Measurements from ENCODE around the gene CGB2. TPM values are rescaled to one million over a fixed set of nuclear protein-coding genes. Genes with fewer than 3 reads are reported as not detected.
"Not testable (repeated sequence)": the region's sequence is repeated elsewhere in the genome, so short reads cannot be mapped to it uniquely, and the experiment has no call there.

The CGB2 gene
- total and polyA plus RNA-seq, 9 donors, result 0.27 TPM; not detected in 8

DNA sequence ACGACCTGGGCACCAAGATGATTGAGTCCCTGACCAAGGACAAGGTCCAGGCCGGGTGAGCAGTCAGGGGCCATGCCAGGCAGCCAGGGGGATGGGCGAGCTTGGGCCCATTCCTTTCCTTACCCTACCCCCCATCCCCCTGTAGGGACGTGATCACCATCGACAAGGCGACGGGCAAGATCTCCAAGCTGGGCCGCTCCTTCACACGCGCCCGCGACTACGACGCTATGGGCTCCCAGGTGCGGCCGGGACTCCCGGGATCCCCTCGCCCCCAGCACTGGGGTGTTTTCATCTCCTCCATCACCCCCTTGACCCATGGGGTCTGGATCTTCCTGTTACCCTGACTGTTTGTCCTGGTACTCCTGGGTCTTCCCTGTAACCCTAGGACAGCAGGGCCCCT lies 21.9 kb upstream of the CGB2 start:
- no peaks in the 10 kb centered on the region for H3K4me1 ChIP-seq (ENCODE audit: control insufficient read depth, insufficient read depth, low read length)
- no peaks in the 10 kb centered on the region for H3K9me3 ChIP-seq (replicated peaks; ENCODE audit: control insufficient read depth, low read depth, low read length)
- no peaks in the 10 kb centered on the region for H3K27me3 ChIP-seq (ENCODE audit: control insufficient read depth, insufficient read depth, low read length)
- no peak overlapping the region for H3K4me3 ChIP-seq (ENCODE audit: low read length)
- peaks cover 72% of the 10 kb centered on the region for H3K36me3 ChIP-seq (ENCODE audit: control insufficient read depth, insufficient read depth, low read length)
- DNase-seq, result no peak
- 94% methylated on average over 17 of the region's 18 CpGs for WGBS (ENCODE audit: insufficient coverage)
- H3K27ac ChIP-seq (ENCODE audit: low read length), result no peak overlapping the region

DNA sequence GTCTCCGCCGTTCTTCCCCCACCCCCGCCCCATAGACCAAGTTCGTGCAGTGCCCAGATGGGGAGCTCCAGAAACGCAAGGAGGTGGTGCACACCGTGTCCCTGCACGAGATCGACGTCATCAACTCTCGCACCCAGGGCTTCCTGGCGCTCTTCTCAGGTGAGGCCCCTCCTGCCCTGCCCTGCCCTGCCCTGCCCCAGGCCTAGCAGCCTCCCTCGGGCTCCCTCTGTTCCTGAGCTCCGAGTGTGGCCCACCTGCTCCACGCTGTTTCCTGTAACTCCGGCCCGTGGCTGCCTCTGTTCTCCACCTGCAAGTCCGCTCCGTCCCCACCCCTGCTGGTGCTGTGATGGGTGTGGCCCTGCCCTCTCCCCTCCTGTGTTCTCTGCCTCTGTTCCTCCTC lies 21.2 kb upstream of the CGB2 start:
- Histone ChIP-seq H3K27me3 (ENCODE audit: control insufficient read depth, insufficient read depth, low read length) (no peaks in the 10 kb centered on the region), H3K9me3 (replicated peaks; ENCODE audit: control insufficient read depth, low read depth, low read length) (no peaks in the 10 kb centered on the region), H3K36me3 (ENCODE audit: control insufficient read depth, insufficient read depth, low read length) (peaks cover 72% of the 10 kb centered on the region), H3K27ac (ENCODE audit: low read length) (no peak overlapping the region), H3K4me3 (ENCODE audit: low read length) (no peak overlapping the region), H3K4me1 (ENCODE audit: control insufficient read depth, insufficient read depth, low read length) (no peaks in the 10 kb centered on the region)
- no peak for DNase-seq
- 87% methylated on average over 16 of the region's 18 CpGs for WGBS (ENCODE audit: insufficient coverage)

DNA sequence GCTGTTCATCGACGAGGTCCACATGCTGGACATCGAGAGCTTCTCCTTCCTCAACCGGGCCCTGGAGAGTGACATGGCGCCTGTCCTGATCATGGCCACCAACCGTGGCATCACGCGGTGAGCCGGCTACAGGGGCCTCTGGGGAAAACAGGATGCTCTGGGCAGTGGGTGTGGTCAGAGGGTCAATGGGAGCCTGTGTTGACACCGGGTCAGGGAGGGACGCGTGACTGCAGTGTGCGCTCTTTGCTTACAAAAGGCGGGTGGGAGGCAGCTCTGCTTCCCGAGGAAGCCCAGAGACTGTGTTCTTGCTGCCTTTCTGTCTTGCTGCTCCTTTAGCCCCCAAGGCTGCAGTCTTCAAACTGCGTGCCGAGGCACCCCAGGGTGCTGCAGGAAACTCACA lies 20.5 kb upstream of the CGB2 start:
- Histone ChIP-seq H3K9me3 (replicated peaks; ENCODE audit: control insufficient read depth, low read depth, low read length) (no peaks in the 10 kb centered on the region), H3K4me1 (ENCODE audit: control insufficient read depth, insufficient read depth, low read length) (no peaks in the 10 kb centered on the region), H3K27me3 (ENCODE audit: control insufficient read depth, insufficient read depth, low read length) (no peaks in the 10 kb centered on the region), H3K4me3 (ENCODE audit: low read length) (no peak overlapping the region), H3K27ac (ENCODE audit: low read length) (no peak overlapping the region), H3K36me3 (ENCODE audit: control insufficient read depth, insufficient read depth, low read length) (peaks cover 73% of the 10 kb centered on the region)
- DNase-seq, result no peak
- 94% methylated on average over 8 of the region's 17 CpGs for WGBS (ENCODE audit: insufficient coverage)

DNA sequence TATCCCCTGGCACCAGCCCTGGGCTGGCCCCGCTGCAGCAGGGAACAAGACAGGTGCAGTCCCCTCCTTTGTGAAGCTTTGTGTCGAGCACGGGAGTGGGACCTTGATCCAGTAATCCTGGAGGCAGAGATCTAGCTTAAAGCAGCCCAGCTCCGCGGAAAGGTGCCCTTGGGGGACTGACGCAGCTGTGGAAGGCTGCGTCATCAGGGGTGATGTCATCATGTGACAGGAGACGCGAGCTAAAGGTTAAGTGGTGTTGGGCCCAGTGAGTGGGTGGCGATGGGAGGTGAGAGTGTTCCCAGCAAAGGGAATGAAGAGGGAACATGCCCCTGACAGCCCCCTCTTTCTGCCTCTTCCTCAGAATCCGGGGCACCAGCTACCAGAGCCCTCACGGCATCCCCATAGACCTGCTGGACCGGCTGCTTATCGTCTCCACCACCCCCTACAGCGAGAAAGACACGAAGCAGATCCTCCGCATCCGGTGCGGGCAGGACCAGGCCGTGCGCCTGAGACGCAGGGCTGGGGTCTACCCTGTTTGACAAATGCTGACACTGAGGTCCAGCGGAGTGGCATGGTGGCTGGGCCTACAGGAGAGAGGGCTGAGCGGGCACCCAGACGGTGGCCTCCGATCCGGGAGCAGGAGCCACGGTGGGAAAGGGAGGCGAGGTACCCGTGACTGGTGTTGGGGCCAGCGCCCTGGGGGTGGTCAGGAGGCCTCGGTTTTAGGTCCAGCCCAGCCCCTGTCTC lies 17.4 kb upstream of the CGB2 start:
- Histone ChIP-seq H3K27me3 (ENCODE audit: control insufficient read depth, insufficient read depth, low read length) (peaks cover 23% of the 10 kb centered on the region), H3K27ac (ENCODE audit: low read length) (no peak overlapping the region), H3K4me3 (ENCODE audit: low read length) (no peak overlapping the region), H3K9me3 (replicated peaks; ENCODE audit: control insufficient read depth, low read depth, low read length) (no peaks in the 10 kb centered on the region), H3K36me3 (ENCODE audit: control insufficient read depth, insufficient read depth, low read length) (peaks cover 59% of the 10 kb centered on the region), H3K4me1 (ENCODE audit: control insufficient read depth, insufficient read depth, low read length) (peaks cover 18% of the 10 kb centered on the region)
- WGBS (ENCODE audit: insufficient coverage), result 87% methylated on average over 25 of the region's 32 CpGs
- DNase-seq, result no peak

DNA sequence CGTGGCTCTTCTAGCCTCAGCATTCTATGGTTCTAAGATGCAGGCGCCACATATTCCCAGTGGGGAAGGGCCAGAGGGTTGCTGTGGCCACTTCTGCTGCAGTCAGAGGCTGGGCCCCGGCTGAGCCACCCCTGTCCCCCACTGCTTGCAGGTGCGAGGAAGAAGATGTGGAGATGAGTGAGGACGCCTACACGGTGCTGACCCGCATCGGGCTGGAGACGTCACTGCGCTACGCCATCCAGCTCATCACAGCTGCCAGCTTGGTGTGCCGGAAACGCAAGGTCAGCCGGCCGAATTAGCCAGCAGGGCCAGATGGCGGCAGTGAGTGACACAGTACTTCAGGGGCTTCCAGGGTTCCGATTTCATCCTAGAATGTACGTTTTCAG lies 16.8 kb upstream of the CGB2 start:
- Histone ChIP-seq H3K27me3 (ENCODE audit: control insufficient read depth, insufficient read depth, low read length) (peaks cover 28% of the 10 kb centered on the region), H3K9me3 (replicated peaks; ENCODE audit: control insufficient read depth, low read depth, low read length) (no peaks in the 10 kb centered on the region), H3K4me1 (ENCODE audit: control insufficient read depth, insufficient read depth, low read length) (peaks cover 21% of the 10 kb centered on the region), H3K27ac (ENCODE audit: low read length) (no peak overlapping the region), H3K4me3 (ENCODE audit: low read length) (no peak overlapping the region), H3K36me3 (ENCODE audit: control insufficient read depth, insufficient read depth, low read length) (peaks cover 53% of the 10 kb centered on the region)
- 81% methylated on average over 15 of the region's 18 CpGs for WGBS (ENCODE audit: insufficient coverage)
- no peak for DNase-seq

DNA sequence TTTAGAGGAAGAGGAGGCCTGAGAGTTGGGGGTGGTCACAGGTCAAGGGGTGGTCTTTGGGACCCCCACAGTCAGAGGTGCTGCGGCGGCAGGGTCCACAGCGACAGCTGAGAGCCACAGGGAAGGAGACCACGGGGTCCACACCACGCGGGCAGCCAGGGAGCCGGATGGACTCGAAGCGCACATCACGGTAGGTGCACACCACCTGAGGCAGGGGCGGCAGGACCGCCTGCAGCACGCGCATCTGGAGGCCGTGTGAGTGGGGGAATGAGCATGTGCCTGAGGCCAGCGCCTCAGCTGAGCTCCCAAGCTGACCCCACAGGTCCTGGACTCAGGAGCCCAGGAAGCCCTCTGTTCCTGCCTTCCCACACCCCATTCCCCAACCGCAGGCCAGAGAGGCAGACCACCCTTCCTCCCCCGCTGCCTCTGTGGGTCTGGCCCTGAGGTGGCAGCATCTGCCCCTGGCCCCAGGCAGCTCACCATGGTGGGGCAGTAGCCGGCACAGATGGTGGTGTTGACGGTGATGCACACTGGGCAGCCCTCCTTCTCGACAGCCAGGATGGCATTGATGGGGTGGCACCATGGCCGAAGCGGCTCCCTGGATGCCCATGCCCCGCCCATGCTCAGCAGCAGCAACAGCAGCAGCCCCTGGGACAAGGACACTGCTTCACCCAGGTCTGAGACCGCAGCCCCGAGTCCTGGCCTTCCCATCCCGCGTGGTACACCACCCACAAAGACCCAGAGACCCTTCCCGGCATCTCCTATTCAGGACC lies 15.4 kb upstream of the CGB2 start:
- Histone ChIP-seq H3K4me3 (ENCODE audit: low read length) (no peak overlapping the region), H3K4me1 (ENCODE audit: control insufficient read depth, insufficient read depth, low read length) (peaks cover 21% of the 10 kb centered on the region), H3K36me3 (ENCODE audit: control insufficient read depth, insufficient read depth, low read length) (peaks cover 40% of the 10 kb centered on the region), H3K27ac (ENCODE audit: low read length) (no peak overlapping the region), H3K27me3 (ENCODE audit: control insufficient read depth, insufficient read depth, low read length) (peaks cover 42% of the 10 kb centered on the region), H3K9me3 (replicated peaks; ENCODE audit: control insufficient read depth, low read depth, low read length) (no peaks in the 10 kb centered on the region)
- 89% methylated on average over 16 of the region's 29 CpGs for WGBS (ENCODE audit: insufficient coverage)
- DNase-seq, result no peak

DNA sequence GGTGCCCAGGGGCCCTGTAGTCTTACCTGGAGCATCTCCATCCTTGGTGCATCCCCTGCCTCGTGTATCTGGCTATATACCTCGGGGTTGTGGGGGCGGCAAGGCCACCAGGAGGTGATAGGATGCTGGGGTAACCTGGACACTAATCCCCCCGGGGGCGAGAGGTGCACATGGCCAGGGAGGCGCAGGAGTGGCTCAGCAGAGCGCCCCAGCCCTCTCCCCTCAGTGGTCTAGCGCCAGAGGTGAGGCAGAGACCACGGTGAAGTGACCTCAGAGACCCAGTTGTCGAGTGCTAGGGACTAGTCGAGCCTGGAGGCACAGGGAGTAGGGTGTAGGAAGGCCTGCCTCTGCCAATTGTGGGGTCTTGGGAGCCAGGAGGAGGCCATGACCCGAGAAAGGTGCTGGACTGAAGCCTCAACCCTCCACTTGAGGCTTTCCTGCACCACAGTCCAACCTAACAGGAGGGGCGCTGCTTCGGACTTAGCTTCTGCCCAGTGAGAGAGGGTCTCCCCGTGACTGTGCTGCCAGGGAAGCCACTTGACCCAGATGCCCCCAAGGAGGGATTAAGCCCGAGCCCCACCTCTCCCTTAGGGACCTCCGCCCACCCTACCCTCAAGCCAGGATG lies 14.5 kb upstream of the CGB2 start, which contains the start of gene LHB:
Gene LHB (minus strand): TSS at position 51 of the 625 bp plus-strand sequence. CDS start 10 bp downstream, at position 41.
- no peak for DNase-seq
- no peak within 1 kb of the TSS for H3K27ac ChIP-seq (ENCODE audit: low read length)
- WGBS (ENCODE audit: insufficient coverage), result 69% methylated on average over 11 of the region's 17 CpGs
- H3K9me3 ChIP-seq (replicated peaks; ENCODE audit: control insufficient read depth, low read depth, low read length), result no peaks in the 10 kb centered on the region
- H3K4me1 ChIP-seq (ENCODE audit: control insufficient read depth, insufficient read depth, low read length), result peaks cover 21% of the 10 kb centered on the region
- H3K4me3 ChIP-seq (ENCODE audit: low read length), result peak within 1 kb of the TSS; percentile 40
- peaks cover 31% of the 10 kb centered on the region for H3K36me3 ChIP-seq (ENCODE audit: control insufficient read depth, insufficient read depth, low read length)
- H3K27me3 ChIP-seq (ENCODE audit: control insufficient read depth, insufficient read depth, low read length), result peaks cover 47% of the 10 kb centered on the region

DNA sequence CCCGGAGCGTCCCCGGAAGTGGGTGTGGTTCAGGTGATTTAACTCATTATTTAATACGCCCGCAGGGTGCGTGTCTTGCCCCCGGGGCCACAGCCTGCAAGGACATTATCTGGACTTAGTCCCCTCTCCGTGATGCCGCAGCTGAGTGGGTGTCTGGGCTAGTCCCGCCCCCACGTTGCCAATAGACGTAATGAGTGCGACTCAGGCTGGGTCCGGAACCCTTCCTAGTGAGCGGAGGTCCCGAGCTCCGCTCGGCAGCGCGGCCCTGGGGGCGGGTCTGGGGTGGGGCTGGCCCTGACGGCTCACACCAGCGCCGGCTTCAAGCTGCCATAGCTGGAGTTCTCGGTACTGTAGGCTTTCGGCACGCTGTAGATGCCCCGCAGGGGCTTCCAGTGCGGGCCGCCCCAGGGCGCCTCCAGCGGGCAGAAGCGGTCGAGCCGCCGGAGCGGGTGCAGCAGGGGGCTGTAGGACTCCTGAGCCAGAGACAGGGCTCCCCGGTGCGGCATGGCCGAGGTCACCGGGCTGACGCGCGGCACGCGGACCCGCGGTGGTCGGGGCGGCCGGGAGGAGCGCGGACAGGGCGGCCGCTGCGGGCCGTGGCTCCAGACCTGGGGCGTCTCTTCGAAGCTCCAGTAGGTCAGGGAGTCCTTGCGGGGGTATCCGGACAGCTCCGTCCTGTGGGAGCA lies 13.9 kb upstream of the CGB2 start:
- H3K4me1 ChIP-seq (ENCODE audit: control insufficient read depth, insufficient read depth, low read length), result peaks cover 21% of the 10 kb centered on the region
- no peak overlapping the region for H3K27ac ChIP-seq (ENCODE audit: low read length)
- peaks cover 47% of the 10 kb centered on the region for H3K27me3 ChIP-seq (ENCODE audit: control insufficient read depth, insufficient read depth, low read length)
- peaks cover 25% of the 10 kb centered on the region for H3K36me3 ChIP-seq (ENCODE audit: control insufficient read depth, insufficient read depth, low read length)
- peak; percentile 49 for DNase-seq
- H3K9me3 ChIP-seq (replicated peaks; ENCODE audit: control insufficient read depth, low read depth, low read length), result no peaks in the 10 kb centered on the region
- peak overlapping the region; percentile 40 for H3K4me3 ChIP-seq (ENCODE audit: low read length)
- 1% methylated on average over 56 of the region's 62 CpGs for WGBS (ENCODE audit: insufficient coverage)

DNA sequence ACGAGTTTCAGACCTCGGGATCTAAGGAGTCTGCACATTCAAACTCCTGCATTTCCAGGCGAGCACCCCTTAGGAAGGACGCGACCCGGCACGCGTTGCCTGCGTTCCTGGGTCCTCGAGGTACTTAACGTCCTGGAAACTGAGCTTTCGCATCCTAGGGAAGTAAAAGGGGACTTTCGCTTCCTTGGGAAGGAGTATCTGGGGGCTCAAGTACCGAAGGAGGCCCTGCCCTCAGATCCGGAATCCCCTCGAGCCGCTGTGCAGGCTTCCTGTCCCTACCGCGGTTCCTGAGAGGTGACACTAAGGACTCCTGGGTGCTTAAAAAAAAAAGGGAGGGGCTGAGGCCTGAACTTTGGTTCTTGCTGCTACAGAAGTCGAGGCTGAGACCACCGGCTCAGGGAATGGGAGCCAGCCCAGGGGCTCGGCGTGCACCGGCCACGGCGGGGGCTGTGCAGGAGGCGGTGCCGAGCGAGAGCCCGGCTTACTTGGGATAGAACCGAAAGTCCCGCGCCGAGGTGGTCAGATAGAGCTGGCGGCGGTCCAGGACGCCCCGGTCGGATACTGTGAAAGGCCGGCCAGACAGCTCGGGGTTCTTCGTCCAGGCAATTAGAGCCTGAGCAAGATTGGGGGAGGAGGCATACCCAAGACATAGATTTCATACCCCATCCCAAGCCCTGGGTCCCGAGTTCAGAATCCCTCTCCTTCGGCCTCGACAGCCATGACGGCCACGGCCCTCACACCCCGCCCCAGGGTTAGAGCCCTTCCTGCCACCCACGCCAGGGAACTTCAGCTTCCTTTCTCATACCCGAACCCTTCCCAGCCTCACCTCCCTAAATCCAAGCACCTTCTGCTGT lies 13.1 kb upstream of the CGB2 start:
- H3K27me3 ChIP-seq (ENCODE audit: control insufficient read depth, insufficient read depth, low read length), result peaks cover 47% of the 10 kb centered on the region
- H3K36me3 ChIP-seq (ENCODE audit: control insufficient read depth, insufficient read depth, low read length), result peaks cover 25% of the 10 kb centered on the region
- not testable (repeated sequence) for DNase-seq; H3K27ac ChIP-seq (ENCODE audit: low read length); H3K9me3 ChIP-seq (replicated peaks; ENCODE audit: control insufficient read depth, low read depth, low read length)
- peak overlapping the region; percentile 33 for H3K4me3 ChIP-seq (ENCODE audit: low read length)
- WGBS (ENCODE audit: insufficient coverage), result 12% methylated on average over 43 of the region's 50 CpGs
- peaks cover 21% of the 10 kb centered on the region for H3K4me1 ChIP-seq (ENCODE audit: control insufficient read depth, insufficient read depth, low read length)

Measured in muscle of leg (tissue), 11 donors.